A673 (cell line): ENCODE results near the gene ADAMTSL3.

ENCODE experiments used
- EZH2 ChIP-seq: fragments of 200-600 bp; sonication (generic); IDR thresholded peaks from 2 replicates; pipeline ENCODE4 v1.6.1; 2017; ENCODE audit warnings: borderline replicate concordance, low read depth, mild to moderate bottlenecking, mixed read lengths, antibody characterized with exemption, low read length; ENCODE audit not compliant: poor library complexity, severe bottlenecking
- TF ChIP-seq, protein P1 (sequence below): fragments of 300-800, 200-600 bp; sonication (generic); conservative IDR thresholded peaks from 2 replicates; pipeline ENCODE4 v1.5.1; 2017; ENCODE audit warnings: low read depth, mild to moderate bottlenecking, antibody characterized with exemption, low read length, moderate library complexity, mixed read lengths

DNA sequence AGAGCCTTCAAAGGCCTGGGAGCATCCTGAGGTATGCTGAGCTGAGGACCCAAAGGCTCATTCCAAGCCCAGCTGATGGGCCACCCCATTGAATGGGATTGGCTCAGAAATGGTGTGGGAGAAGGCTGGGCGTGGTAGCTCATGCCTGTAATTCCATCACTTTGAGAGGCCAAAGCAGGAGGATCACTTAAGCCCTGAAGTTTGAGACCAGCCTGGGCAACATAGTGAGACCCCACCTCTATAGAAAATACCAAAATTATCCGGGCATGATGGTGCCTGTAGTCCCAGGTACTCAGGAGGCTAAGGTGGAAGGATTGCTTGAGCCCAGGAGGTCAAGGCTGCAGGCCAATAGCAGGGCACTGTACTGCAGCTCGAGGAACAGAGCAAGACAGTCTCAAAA, 43.8 kb upstream of the ADAMTSL3 start:
- no peak for TF ChIP-seq EZH2
- TF ChIP-seq, protein P1, sequence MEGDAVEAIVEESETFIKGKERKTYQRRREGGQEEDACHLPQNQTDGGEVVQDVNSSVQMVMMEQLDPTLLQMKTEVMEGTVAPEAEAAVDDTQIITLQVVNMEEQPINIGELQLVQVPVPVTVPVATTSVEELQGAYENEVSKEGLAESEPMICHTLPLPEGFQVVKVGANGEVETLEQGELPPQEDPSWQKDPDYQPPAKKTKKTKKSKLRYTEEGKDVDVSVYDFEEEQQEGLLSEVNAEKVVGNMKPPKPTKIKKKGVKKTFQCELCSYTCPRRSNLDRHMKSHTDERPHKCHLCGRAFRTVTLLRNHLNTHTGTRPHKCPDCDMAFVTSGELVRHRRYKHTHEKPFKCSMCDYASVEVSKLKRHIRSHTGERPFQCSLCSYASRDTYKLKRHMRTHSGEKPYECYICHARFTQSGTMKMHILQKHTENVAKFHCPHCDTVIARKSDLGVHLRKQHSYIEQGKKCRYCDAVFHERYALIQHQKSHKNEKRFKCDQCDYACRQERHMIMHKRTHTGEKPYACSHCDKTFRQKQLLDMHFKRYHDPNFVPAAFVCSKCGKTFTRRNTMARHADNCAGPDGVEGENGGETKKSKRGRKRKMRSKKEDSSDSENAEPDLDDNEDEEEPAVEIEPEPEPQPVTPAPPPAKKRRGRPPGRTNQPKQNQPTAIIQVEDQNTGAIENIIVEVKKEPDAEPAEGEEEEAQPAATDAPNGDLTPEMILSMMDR: no peak
